ENCODE data around the gene BAIAP2L2.

BAIAP2L2 gene

DNA sequence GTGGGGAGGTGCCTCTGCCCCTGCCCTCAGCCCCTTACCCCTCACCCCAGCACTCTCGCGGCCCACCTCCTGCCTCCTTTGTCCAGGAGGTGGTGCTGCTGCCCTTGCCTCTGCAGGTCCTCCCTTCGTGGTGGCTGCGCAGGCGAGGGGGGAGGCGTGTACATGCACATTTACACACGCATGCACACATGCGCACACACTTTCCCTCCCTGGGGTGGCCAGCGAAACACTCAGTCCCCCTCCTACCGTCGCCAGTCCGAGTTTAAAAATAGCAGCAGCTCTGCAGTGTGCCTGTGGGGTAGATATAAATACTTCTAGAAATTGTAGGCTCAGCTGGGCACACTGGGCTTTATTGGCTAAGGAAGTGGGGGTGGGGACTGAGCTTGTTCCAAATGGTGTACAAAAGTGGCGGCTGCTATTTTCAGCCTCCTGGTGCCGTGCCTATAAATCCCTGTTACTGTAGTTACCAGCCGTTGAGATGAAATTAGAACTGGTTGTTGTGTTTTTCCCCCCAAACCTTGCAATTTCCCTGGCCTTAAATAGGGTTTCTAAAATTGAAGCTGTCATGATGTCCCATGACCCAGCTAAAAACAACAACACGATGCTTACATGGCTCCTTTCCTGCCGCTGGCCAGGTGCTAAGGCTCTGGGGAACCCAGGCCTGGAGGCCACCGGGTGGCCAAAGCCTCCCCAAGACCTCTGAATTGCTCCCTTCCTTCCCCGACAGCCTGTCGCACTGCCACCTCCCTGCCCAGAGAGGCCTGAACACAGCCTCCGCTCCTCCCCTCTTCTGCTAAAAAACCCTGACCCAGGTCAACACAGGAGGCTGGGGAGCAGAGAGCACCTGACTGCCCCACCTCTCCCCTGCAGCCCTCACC lies 40.9 kb downstream of the BAIAP2L2 start:
- TF ChIP-seq TAF1 (IDR thresholded peaks at IDR 0.05; ENCODE audit: borderline replicate concordance, insufficient read depth, low read length) (no peak), FOXP2 (optimal IDR thresholded peaks at IDR 0.05; ENCODE audit: borderline replicate concordance, extremely low read depth, extremely low read length, insufficient read depth) (peak; percentile 93)

DNA sequence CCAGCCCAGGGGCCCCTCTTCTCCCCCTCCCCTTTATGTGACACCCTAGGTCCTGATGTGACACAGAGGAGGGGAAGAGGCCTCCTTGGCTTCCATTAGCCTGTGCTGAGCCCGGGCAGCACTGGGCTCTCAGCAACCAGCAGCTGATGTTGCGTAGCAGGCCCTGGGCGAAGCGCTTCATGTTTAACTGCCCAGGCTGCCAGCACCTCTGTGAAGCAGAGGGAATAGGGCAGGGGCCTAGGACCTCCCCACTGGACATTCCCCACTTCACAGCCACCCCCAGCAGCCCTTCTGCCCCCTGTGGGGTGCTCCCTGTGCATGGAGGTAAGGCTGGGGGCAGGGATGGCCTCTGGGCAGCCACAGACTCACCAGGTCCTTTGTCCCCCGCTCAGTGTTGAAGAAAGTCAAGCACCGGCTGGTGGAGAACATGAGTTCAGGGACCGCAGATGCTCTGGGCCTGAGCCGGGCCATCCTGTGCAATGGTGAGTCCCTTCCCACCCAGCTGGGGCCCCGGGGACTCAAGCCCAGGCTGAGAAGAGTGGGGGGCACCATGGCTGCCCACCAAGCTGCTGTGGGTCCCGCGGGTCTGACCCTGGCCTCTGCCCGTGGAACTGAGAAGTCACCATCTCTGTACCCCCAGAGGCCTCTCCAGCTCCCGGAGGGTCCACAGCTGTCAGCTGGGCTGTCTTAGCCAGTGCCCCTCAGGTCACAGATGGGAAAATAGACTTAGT lies 41.7 kb downstream of the BAIAP2L2 start:
- no peak for TF ChIP-seq TAF1 (IDR thresholded peaks at IDR 0.05; ENCODE audit: borderline replicate concordance, insufficient read depth, low read length)
- no peak for TF ChIP-seq REST (IDR thresholded peaks at IDR 0.05; ENCODE audit: insufficient read depth in 1 of 2, low read depth in 2 of 2, low read length in 2 of 2)
- TF ChIP-seq FOXP2 (optimal IDR thresholded peaks at IDR 0.05; ENCODE audit: borderline replicate concordance, extremely low read depth, extremely low read length, insufficient read depth): no peak
- TF ChIP-seq POLR2AphosphoS5 (IDR thresholded peaks at IDR 0.05; ENCODE audit: low read depth, low read length): no peak
- TF ChIP-seq SIN3A (IDR thresholded peaks at IDR 0.05; ENCODE audit: borderline replicate concordance, insufficient read depth, low read length): no peak

- TF ChIP-seq REST (IDR thresholded peaks at IDR 0.05; ENCODE audit: insufficient read depth in 1 of 2, low read depth in 2 of 2, low read length in 2 of 2) (no peak), TAF1 (IDR thresholded peaks at IDR 0.05; ENCODE audit: borderline replicate concordance, insufficient read depth, low read length) (no peak), FOXP2 (optimal IDR thresholded peaks at IDR 0.05; ENCODE audit: borderline replicate concordance, extremely low read depth, extremely low read length, insufficient read depth) (no peak), POLR2AphosphoS5 (IDR thresholded peaks at IDR 0.05; ENCODE audit: low read depth, low read length) (no peak), SIN3A (IDR thresholded peaks at IDR 0.05; ENCODE audit: borderline replicate concordance, insufficient read depth, low read length) (no peak)
These were observed 42.6 kb downstream of the BAIAP2L2 start for GRCh38 chr22:38067761-38068360.

GRCh38 chr22:38067028-38067415 lies 43.5 kb downstream of the BAIAP2L2 start:
- TF ChIP-seq POLR2AphosphoS5 (IDR thresholded peaks at IDR 0.05; ENCODE audit: low read depth, low read length) (no peak), REST (IDR thresholded peaks at IDR 0.05; ENCODE audit: insufficient read depth in 1 of 2, low read depth in 2 of 2, low read length in 2 of 2) (no peak), SIN3A (IDR thresholded peaks at IDR 0.05; ENCODE audit: borderline replicate concordance, insufficient read depth, low read length) (no peak), FOXP2 (optimal IDR thresholded peaks at IDR 0.05; ENCODE audit: borderline replicate concordance, extremely low read depth, extremely low read length, insufficient read depth) (no peak), TAF1 (IDR thresholded peaks at IDR 0.05; ENCODE audit: borderline replicate concordance, insufficient read depth, low read length) (no peak)

- TF ChIP-seq SIN3A (IDR thresholded peaks at IDR 0.05; ENCODE audit: borderline replicate concordance, insufficient read depth, low read length) (no peak), POLR2AphosphoS5 (IDR thresholded peaks at IDR 0.05; ENCODE audit: low read depth, low read length) (no peak), TAF1 (IDR thresholded peaks at IDR 0.05; ENCODE audit: borderline replicate concordance, insufficient read depth, low read length) (no peak), REST (IDR thresholded peaks at IDR 0.05; ENCODE audit: insufficient read depth in 1 of 2, low read depth in 2 of 2, low read length in 2 of 2) (no peak), FOXP2 (optimal IDR thresholded peaks at IDR 0.05; ENCODE audit: borderline replicate concordance, extremely low read depth, extremely low read length, insufficient read depth) (no peak)
These were observed 44.0 kb downstream of the BAIAP2L2 start for GRCh38 chr22:38066381-38067027.

Measured in PFSK-1 (cell line).